ENCODE results near the gene NAB1.
"Not testable (repeated sequence)": the region's sequence is repeated elsewhere in the genome, so short reads cannot be mapped to it uniquely, and the experiment has no call there.

NAB1 gene, protein sequence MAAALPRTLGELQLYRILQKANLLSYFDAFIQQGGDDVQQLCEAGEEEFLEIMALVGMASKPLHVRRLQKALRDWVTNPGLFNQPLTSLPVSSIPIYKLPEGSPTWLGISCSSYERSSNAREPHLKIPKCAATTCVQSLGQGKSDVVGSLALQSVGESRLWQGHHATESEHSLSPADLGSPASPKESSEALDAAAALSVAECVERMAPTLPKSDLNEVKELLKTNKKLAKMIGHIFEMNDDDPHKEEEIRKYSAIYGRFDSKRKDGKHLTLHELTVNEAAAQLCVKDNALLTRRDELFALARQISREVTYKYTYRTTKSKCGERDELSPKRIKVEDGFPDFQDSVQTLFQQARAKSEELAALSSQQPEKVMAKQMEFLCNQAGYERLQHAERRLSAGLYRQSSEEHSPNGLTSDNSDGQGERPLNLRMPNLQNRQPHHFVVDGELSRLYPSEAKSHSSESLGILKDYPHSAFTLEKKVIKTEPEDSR

DNA sequence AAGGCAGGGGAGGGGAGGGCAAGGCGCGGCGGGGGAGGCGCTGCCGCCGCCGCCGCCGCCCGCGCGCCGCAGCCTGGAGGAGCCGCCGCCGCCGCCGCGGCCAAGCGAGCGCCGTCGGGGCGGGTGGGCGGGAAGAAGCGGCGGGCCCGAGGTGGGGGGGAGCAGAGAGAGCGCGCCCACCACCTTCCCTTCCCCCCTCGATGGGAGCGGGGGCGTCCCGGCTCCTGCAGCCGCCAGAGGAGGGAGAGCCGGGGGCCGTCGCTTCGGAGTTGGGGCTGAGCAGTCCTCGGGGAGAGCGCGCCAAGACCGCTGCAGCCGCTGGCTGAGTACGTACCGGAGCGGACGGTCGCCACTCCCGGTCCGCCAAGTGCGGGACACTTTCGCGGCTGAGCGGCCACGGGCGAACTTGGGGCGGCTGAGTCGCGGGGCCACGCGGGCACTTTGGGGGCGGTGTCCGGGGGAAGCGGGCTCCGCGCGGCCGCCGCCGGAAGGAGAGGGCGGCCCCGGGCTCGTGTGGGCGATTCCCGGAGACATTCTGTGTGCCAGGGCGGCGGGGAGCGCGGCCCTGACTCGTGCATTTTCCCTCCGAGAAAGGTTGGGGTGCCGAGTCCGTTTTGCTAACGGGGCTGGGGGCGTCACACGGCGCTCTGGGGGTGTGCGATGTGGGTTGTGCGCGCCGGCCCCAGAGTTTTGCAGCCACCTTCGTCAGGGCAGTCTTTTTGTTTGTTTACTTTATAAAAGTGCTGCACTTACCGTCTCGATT is at the start of gene NAB1:
Gene NAB1 (plus strand): TSS at position 49 of the 763 bp plus-strand sequence. CDS start 10,094 bp downstream, outside the sequence.
- DNase-seq (ENCODE audit: low read depth) = peak; percentile 40

DNA sequence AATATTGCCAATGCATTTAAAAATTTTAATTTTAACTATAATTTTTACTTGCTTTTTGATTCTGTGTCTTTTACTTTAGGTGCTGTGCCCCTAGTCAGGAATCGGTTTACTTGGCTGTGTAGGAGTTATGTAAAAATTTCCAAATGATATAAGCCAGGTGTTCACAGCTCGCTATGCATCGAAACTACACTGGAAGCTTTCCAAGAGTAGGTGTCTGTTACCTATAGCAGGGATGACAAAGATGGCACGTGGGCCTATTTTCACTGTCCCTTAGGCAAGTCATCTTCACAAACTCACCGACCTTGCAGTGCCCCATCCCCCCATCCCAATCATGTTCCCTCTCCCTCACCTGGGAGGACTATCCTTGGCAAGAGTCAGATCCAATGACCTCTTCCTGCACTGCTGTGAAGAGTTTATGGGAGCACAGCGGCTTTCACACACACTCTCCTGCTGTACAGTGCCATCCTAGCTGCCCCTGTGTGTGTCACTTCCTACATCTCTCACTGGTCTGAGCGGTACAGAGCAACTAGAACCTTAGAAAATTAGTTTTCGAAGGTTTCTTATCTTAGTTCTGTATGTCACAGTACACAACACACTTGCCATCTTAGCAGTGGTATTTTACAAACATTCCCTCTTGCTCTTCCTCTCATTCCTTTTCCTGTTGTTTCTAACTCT is 49.2 kb upstream of the NAB1 start:
- no peak for DNase-seq (ENCODE audit: low read depth)

DNA sequence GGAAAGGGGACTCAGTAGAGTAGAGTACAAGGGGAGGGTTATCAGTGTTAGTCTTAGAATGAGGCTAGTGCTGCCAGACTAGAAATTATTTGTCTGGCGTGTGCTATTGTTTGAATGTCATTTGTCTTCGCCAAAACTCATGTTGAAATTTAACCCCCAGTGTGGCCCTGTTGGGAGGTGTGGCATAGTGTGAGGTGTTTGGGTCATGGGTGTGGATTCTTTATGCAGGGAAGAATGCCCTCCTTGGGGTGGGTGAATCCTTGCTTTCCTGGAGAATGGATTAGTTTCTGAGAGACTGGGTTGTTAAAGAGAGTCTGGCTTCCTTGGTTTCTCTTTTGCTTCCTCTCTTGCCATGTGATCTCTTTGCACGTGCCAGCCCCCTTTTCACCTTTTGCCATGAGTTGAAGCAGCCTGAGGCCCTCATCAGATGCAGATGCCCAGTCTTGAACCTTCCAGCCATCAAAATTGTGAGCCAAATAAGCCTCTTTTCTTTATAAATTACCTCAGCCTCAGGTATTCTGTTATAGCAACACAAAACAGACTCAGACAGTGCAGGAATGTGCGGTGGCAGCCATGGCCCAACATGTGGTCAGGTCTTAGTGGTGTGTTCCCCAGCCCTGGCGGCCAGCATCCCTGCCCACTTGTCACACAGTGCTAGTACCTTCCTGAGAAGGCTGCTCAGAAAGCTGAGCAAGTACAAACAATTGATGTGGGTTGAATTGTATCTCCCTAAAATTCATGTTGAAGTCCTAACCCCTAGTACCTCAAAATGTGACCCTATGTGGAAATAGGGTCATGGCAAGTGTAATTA is 48.4 kb upstream of the NAB1 start:
- no peak for DNase-seq (ENCODE audit: low read depth)

DNA sequence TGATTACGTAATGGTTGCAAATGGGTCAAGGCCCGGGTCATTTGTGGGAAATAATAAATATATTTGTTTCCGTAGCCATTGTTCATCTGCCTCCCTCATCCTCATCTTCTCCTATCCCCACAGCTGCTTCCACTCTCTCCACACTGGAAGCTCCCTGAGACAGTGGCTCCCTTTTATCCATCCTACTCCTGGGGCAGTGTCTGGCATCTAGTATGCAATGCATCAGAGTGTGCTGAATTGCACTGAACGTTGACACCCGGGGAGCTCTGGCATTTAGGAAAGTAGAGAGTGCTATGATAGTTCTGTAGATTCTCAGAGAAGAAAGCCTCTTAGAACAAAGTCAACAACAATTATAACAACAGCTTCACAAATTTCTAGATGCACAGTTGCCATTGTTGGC is 45.5 kb upstream of the NAB1 start:
- no peak for DNase-seq (ENCODE audit: low read depth)

DNA sequence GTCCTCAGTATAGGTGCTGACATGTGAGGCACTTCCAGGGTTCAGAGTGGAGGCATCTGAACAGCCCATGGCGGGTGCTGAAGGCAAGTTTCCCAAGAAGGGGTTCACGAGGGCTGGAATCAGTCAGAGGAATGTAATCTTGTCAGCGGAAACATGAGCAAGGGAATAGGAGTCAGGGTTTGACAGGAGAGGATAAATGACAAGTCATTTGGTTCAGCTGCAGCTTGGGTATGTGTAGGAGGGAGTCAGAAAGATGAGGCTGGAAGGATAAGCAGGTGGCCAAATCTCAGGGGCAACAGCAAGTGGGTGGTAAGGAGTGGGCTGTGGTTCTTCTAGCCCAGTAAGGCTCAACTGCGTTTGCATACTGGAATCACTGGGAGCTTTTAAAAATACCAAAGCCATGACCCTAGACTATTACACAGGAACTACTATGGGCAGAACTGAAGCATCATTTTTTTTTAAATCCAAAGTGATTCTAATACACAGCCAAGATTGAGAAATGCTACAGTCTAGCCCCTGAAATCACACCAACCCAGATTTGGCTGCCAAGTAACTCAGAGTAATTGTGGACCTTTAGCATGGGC is 41.8 kb upstream of the NAB1 start:
- peak; percentile 100 for DNase-seq (ENCODE audit: low read depth)

DNA sequence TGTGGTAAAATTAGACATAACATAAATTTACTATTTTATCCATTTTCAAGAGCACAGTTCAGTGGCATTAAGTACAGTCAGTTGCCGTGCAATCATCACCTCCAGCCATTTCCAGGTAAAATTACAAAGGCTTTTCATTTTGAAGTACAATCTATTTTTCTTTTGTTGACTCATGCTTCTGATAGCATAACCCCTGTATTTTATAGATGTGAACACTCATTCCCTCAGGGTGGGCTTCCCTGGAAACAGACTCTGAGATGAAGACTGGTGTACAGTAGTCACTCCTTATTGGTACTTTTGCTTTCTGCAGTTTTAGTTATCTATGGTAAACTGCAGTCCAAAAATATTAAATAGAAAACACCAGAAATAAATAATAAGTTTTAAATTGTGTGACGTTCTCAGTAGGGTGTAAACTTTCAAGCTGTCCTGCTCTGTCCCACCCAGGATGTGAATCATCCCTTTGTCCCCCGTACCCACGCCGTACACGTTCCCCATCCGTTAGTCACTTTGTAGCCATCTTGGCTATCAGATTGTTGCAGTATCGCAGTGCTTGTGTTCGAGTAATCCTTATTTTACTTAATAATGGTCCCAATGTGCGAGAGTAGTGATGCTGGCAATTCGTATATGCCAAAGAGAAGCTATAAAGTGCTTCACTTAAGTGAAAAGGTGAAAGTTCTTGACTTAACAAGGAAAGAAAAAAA is 41.1 kb upstream of the NAB1 start:
- peak; percentile 54 for DNase-seq (ENCODE audit: low read depth)

DNA sequence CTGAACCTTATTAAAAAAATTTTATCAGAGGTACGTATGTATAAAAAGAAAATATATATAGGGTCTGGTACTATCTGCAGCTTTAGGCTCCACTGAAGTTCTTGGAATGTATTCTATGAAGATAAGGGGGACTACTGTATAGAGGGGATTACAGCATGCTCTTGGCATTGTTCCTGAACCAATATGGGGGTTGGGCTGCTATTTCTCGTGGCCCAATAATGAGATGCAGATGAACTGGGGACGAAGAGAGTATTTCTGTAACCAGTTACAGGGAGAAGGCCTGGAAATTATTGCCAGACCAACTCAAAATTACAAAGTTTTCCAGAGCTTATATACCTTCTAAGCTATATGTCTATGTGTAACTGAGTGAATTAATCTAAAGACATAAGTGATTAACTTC is 40.0 kb upstream of the NAB1 start:
- DNase-seq (ENCODE audit: low read depth) = not testable (repeated sequence)

DNA sequence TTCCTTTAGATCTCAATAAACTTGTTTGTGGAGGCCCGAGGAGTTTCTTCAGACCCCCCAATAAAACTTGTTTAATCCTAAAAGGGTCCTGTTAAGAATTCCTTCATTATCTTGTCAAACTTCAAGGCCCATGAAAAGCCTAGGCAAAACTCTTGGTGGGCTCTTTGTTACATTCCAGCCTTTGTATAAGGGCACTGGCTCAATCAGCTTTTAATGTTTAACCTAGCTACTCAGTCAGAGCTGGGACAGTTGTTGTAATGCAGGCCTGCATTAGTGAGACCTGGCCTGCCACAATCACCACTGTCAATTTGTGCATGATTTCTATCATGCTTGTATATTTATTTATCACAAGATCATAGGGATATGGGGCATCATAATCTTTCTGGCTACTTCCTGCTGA is 39.5 kb upstream of the NAB1 start:
- not testable (repeated sequence) for DNase-seq (ENCODE audit: low read depth)

DNA sequence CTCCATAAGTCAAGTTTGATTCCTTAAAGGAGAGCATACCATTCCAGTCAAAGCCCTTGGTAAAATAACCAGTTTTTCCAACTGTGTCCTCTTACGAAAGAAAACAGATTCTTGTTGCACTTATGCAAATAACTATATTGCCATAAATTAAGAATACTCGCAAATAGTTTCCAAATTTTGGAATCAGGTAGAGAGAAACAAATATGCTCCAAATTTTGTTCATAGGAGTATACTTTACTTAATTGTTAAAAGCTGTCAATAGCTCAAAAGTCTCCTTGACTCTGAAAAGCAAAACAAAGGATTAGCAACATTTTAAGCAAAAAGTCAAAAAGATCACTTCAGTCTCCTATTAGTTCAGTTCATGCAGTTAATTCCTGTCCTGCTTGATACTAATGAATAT is 38.4 kb upstream of the NAB1 start:
- not testable (repeated sequence) for DNase-seq (ENCODE audit: low read depth)

DNA sequence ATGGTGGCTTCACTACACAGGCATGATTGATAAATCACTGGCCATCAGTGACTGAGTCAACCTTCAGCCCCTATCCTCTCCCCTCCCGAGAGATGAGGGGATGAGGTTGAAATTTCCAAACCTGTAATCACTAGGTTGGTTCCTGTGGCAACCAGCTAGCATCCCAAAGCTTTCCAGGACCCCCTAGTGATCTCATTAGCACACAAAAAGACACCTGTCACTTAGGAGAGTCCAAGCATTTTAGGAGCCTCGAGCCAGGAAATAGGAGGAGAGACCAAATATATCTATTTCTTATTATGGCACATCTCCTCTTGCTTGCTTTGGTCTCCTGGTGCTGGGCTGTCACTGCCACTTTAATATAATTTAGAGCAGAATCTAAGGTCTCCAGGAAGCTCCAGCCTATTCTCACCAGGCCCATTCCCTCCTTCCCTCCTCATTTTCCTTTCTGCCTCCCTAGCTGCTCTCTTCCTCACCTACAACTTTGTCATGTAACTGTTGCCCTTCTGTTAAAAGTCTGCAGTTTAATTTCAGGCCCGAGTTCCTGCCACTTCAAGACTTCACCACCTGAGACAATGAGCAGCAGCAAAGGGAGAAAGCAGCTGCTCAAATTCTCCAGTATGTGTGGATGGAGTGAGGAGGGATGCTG is 33.2 kb upstream of the NAB1 start:
- DNase-seq (ENCODE audit: low read depth) = no peak

DNA sequence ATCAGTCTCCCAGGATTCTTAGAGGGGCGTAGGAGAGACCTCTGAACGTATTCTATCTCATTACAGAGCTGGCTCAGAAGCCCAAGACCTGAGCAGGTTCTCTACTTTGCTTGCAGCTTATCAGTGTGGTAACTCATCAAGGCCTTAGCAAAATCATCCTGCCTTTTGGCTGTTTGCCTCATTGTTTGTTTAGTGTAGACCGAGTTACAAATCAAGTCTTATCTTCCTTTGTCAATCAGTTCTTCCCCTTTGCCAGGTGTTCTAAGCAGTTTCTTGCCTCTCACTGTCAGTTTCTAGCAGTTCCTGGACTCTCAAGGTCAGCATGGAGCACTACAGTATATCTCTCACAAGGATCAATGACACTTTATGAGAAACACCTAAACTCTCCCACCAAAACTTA is 30.9 kb upstream of the NAB1 start:
- DNase-seq (ENCODE audit: low read depth) = peak; percentile 60

DNA sequence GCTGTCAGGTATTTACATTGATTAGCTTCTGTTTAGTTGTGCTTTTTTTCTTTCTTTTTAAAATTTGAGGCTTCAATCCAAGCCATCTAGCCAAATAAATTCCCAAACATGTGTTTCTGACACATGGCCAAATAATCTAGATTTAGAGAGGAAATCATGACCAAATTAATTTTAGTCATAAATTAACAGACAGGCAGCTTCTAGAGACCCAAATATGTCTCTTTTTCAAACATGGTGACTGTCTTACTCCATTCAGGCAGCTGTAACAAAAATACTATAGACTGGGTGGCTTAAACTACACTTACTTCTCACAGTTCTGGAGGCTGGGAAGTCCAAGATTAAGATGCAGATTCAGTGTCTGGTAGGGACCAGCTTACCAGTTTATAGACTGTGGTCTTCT is 23.2 kb upstream of the NAB1 start:
- DNase-seq (ENCODE audit: low read depth) = no peak

DNA sequence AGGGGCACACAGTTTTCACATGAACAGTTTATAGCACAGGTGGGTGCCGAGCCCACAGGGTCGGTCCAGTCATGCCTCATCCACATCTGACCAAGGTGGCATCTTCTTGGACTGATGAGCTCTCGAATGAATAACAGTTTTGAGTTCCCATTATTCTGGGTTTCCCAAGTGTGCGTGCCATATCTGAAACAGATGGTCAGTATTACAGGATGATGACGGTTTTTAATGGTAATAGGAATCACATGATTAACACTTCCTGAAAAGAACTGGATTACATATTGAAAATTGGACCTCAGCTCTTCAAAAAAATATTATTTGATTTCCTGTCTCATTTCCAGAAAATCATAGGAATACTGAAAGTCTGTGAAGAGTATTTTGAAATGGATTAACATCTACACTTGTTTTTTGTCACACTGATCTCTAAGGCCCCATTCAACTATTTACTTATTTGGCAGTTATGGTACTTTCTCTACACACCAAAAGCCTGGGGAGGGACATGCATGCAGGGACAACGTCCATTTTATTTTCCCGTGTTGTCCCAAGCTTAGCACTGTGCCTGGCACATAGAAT is 22.2 kb upstream of the NAB1 start:
- DNase-seq (ENCODE audit: low read depth) = no peak

DNA sequence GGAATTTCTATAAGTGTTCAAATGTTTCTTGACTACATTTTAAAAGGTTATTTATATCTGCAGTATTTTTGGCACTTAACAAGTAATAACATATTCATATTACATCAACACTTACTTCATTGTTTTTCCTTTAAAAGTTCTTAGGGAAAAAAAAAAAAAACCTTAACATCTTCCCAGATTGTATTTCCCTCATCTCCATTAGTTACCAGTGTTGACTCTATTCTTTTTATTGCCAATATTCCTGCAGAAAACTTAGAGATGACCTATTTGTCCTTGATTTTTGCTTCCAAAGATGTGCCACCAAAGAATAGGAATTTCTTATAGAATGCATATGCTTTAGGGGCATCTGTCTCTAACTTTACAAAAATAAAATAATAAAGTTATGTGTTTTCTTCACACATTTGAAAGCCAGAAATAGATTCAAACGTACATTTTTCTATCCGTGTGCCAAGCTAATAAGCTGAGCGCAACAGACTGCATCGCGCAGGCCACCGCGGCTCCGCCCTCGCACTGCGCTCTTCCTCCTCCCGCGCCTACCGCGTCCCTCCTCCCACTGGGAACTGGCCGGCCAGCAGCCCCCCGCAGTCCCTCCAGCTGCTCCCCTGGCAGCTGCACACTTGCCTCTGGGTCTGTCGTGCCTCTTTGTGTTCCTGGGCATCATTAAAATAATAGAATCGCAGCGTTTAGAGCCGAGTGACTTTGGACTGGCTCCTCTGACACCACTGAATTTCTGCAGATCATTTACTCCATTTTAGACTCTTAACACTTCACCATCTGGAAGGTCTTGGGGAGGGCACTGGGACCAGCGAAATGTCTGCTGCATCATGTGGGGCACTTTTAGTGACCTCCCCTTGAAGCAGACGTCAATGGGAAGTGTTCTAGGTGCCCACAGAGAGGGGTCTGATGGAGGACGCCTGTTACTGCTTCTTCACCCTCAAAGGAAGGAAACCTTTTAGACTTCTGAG is 21.2 kb upstream of the NAB1 start:
- DNase-seq (ENCODE audit: low read depth) = peak; percentile 12

DNA sequence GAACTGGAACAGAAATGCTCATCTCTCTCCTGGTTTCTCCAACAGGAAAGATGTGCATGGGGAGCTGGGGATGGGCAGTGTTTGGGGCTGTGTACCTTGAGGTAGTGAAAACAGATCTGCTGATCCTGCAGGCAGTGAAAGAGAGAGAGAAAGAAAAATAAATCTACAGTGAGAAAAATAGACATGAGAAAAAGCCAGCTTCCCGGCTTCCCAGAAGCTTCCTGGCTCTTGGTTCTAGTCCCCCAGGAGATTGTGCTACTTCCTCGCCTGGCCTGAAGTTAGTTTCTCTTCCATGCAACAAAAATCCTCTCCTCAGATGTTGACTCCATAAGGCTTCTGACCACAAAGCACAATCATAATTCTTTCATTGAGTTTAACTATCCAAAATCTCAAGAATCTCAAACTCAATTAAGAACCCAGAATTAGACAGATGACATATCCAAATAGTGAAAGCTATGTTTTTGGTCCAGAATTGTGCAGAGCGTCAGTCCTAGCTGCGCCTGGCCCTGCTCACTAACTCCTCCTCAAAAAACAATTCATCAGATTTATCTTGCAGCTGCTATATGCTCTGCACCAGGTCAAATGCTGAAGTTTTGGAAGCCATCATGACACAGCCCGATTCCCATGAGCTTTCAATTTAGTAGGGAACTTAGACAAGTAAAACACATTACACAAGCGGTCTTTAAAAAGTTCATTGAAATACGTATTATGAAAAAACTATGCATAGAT is 20.1 kb upstream of the NAB1 start:
- DNase-seq (ENCODE audit: low read depth) = peak; percentile 3

DNA sequence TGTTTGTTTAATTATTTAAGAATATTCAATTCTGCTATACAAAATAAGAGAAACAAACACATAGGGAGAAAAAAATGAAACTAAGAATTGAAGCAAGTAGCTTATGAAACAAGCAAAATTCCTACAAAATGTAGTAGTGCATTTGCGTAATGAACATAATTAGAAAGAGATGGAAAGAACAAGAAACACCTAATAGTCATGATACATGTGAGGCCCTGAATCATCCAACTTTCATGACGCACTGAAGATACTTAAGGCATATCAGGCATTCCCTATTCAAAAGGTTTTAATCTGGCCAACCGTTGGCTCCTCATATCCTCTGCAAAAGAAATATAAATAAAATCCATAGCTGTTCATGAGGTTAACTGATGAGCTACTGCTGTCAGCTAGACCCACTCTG is 14.5 kb upstream of the NAB1 start:
- DNase-seq (ENCODE audit: low read depth) = peak; percentile 72

DNA sequence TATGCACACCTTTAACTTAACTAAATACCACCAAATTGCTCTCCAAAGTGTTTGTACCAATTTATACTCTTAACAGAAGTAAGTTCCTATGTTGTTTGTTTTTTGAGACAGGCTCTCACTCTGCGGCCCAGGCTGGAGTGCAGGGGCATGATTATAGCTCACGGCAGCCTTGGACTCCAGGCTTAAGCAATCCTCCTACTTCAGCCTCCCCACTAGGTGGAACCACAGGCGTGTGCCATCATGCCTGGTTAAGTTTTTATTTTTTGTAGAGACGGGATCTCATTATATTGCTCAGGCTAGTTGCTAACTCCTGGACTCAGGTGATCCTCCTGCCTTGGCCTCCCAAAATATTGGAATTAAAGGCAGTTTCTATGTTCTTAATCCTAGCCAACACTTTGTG is 13.1 kb upstream of the NAB1 start:
- no peak for DNase-seq (ENCODE audit: low read depth)

DNA sequence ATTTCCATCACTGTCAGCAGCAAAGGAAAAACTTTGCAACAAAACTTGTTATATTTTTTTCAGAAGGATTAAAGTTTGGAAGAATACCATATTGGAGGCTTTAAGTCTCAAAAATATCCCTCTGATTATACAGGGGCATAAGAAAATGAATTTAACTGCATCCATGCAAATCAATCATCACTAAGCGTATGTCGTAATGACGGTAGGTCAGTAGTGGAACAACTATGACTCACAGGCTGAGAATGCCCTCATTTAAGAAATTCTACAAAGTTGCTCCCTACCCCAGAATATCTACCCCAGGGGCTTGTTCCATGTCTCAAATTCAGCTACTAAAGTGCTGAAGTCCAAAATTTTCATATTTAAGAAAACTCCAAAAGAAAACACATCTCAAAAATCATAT is 12.5 kb upstream of the NAB1 start:
- DNase-seq (ENCODE audit: low read depth) = peak; percentile 87

Data from amniotic epithelial cell (primary cell).